HCT116 (cell line): ENCODE data around the gene ADAD2. TPM values are rescaled to one million over a fixed set of nuclear protein-coding genes. Genes with fewer than 3 reads are reported as not detected.

Experiments
- ATAC-seq: fragments of 200-7000 bp; cut with Tn5 transposase; 2 replicates; pipeline ENCODE4 v1.9.1; 2020; ENCODE audit warnings: mild to moderate bottlenecking, moderate library complexity
- BruUV-seq: library from RNA; stranded (reverse); fragments of 400-500 nt; replicated peaks from 2 replicates; lab custom pipeline; 2021; lab: Mats Ljungman, UMichigan
- CTCF ChIA-PET: fragments of 300-600 bp; sonication (Branson Sonifier 250); formaldehyde crosslinking; loops from one replicate; lab custom pipeline; 2021; ENCODE audit warnings: antibody characterized with exemption; lab: Charles Lee
- POLR2A ChIA-PET: fragments of 300-600, 350-600 bp; sonication (Branson Sonifier 250); formaldehyde crosslinking; loops from one replicate; lab custom pipeline; 2021; ENCODE audit warnings: antibody characterized with exemption; lab: Charles Lee
- RAD21 ChIA-PET, 2 experiments: fragments of 300-600 bp; sonication (Branson Sonifier 250); formaldehyde crosslinking; loops; one replicate each; lab custom pipeline; 2023; ENCODE audit warnings: low total read pairs in 2 of 2; ENCODE audit not compliant: uncharacterized antibody in 2 of 2, unreplicated experiment in 2 of 2, low non-redundant PET in 1 of 2; lab: Charles Lee
- DNase-seq: peaks from one replicate; pipeline ENCODE4 v3.0.0-alpha.2; 2010; ENCODE audit warnings: low read depth, low spot score
- H2AFZ ChIP-seq: fragments of 200-600 bp; shearing (Covaris generic), sonication (generic); 2 replicates; pipeline ENCODE4 v1.6.1; 2017; ENCODE audit warnings: low read depth, mixed run types, mixed read lengths, antibody characterized with exemption, low read length; ENCODE audit not compliant: poor library complexity, severe bottlenecking
- H3K27ac ChIP-seq: 2 replicates; pipeline ENCODE4 v1.5.1; 2012; ENCODE audit warnings: low read depth, low read length
- H3K27me3 ChIP-seq: fragments of 200-600 bp; sonication (generic); 2 replicates; pipeline ENCODE4 v1.6.1; 2016; ENCODE audit warnings: mixed run types, low read length, mixed read lengths; ENCODE audit not compliant: insufficient read depth
- H3K36me3 ChIP-seq, 2 experiments: fragments of 200-500 bp in 1 of 2; fragments of 200-600 bp in 1 of 2; sonication (Bioruptor generic) in 1 of 2; sonication (generic) in 1 of 2; 2 replicates each; pipeline versions ENCODE4 v1.5.1 to v1.6.1; 2014 to 2016; ENCODE audit warnings: low read length in 2 of 2, inconsistent platforms in 1 of 2, mixed read lengths in 1 of 2, mixed run types in 1 of 2; ENCODE audit not compliant: insufficient read depth in 2 of 2, control insufficient read depth in 1 of 2
- H3K4me1 ChIP-seq, 2 experiments: fragments of 200-600 bp in 1 of 2; sonication (generic) in 1 of 2; 2 replicates each; pipeline versions ENCODE4 v1.5.1 to v1.6.1; 2012 to 2017; ENCODE audit warnings: low read length in 2 of 2, inconsistent platforms in 1 of 2, mild to moderate bottlenecking in 1 of 2, mixed read lengths in 1 of 2, mixed run types in 1 of 2, moderate library complexity in 1 of 2; ENCODE audit not compliant: insufficient read depth in 2 of 2, control insufficient read depth in 1 of 2
- H3K4me2 ChIP-seq: fragments of 200-600 bp; sonication (generic); 2 replicates; pipeline ENCODE4 v1.6.1; 2017; ENCODE audit warnings: mixed run types, low read length, mixed read lengths
- H3K4me3 ChIP-seq, 2 experiments: fragments of 200-600 bp in 1 of 2; sonication (generic) in 1 of 2; replicated peaks in 1 of 2; 2 replicates each; pipeline ENCODE4 v1.5.1; 2011 to 2016; ENCODE audit warnings: low read length in 2 of 2, control low read depth in 1 of 2, low read depth in 1 of 2, mild to moderate bottlenecking in 1 of 2, mixed read lengths in 1 of 2, mixed run types in 1 of 2
- H3K79me2 ChIP-seq: fragments of 200-600 bp; sonication (generic); 2 replicates; pipeline ENCODE4 v1.6.1; 2017; ENCODE audit warnings: mild to moderate bottlenecking, mixed run types, low read length, moderate library complexity, mixed read lengths; ENCODE audit not compliant: insufficient read depth
- H3K9ac ChIP-seq: fragments of 200-600 bp; sonication (generic); 2 replicates; pipeline ENCODE4 v1.6.1; 2016; ENCODE audit warnings: low read length, mixed read lengths
- H3K9me2 ChIP-seq: fragments of 200-600 bp; sonication (generic), shearing (Covaris generic); 2 replicates; pipeline ENCODE4 v1.6.1; 2017; ENCODE audit warnings: mixed run types, mild to moderate bottlenecking, moderate library complexity; ENCODE audit not compliant: insufficient read depth
- H3K9me3 ChIP-seq, 2 experiments: fragments of 200-500 bp in 1 of 2; fragments of 200-600 bp in 1 of 2; sonication (Bioruptor generic) in 1 of 2; sonication (generic) in 1 of 2; 2 replicates each; pipeline ENCODE4 v1.6.1; 2014 to 2017; ENCODE audit warnings: low read length in 2 of 2, mixed read lengths in 2 of 2, inconsistent platforms in 1 of 2, low read depth in 1 of 2, mild to moderate bottlenecking in 1 of 2, mixed run types in 1 of 2, moderate library complexity in 1 of 2; ENCODE audit not compliant: control insufficient read depth in 1 of 2, insufficient read depth in 1 of 2
- H4K20me1 ChIP-seq: fragments of 200-600 bp; sonication (generic), shearing (Covaris generic); 2 replicates; pipeline ENCODE4 v1.6.1; 2017; ENCODE audit warnings: mixed run types, mild to moderate bottlenecking, moderate library complexity; ENCODE audit not compliant: insufficient read depth
- CBX3 ChIP-seq: IDR thresholded peaks from 2 replicates; pipeline ENCODE4 v1.6.1; 2012; ENCODE audit warnings: low read depth
- CEBPB ChIP-seq: IDR thresholded peaks from 2 replicates; pipeline ENCODE4 v1.6.1; 2012; ENCODE audit warnings: low read depth
- EZH2 ChIP-seq: fragments of 200-600 bp; sonication (generic); IDR thresholded peaks from 2 replicates; pipeline ENCODE4 v1.6.1; 2017; ENCODE audit warnings: antibody characterized with exemption, mixed run types
- EZH2phosphoT487 ChIP-seq: fragments of 200-600 bp; IDR thresholded peaks from 2 replicates; pipeline ENCODE4 v1.6.1; 2018; ENCODE audit warnings: antibody characterized with exemption, borderline replicate concordance
- FOSL1 ChIP-seq: IDR thresholded peaks from 2 replicates; pipeline ENCODE4 v1.6.1; 2012; ENCODE audit warnings: low read depth
- POLR2A ChIP-seq: IDR thresholded peaks from 2 replicates; pipeline ENCODE4 v1.7.0; 2011; ENCODE audit warnings: borderline replicate concordance; ENCODE audit not compliant: insufficient read depth, insufficient read length; ENCODE audit errors: extremely low read depth
- RAD21 ChIP-seq: IDR thresholded peaks from 2 replicates; pipeline ENCODE4 v1.6.1; 2012; ENCODE audit warnings: low read depth, mild to moderate bottlenecking
- SIN3A ChIP-seq: IDR thresholded peaks from 2 replicates; pipeline ENCODE4 v1.6.1; 2012; ENCODE audit warnings: low read depth
- SP1 ChIP-seq: IDR thresholded peaks from 2 replicates; pipeline ENCODE4 v1.6.1; 2012; ENCODE audit warnings: low read depth
- TCF7L2 ChIP-seq: IDR thresholded peaks from 2 replicates; pipeline ENCODE4 v1.7.0; 2011; ENCODE audit warnings: borderline replicate concordance, inconsistent platforms; ENCODE audit not compliant: insufficient read depth, insufficient read length; ENCODE audit errors: extremely low read depth
- intact Hi-C: fragments of 100-400 bp; cut with micrococcal nuclease; formaldehyde crosslinking; loops from 2 replicates; pipeline ENCODE4 v1.10.0; 2022
- total RNA-seq: library from RNA; stranded (reverse); gene quantifications from one replicate; pipeline ENCODE4 v1.2.1, GENCODE V29; 2021; ENCODE audit not compliant: unreplicated experiment
- TF ChIP-seq, protein P1 (sequence below): IDR thresholded peaks from 2 replicates; pipeline ENCODE4 v1.6.1; 2012
- TF ChIP-seq, protein P2 (sequence below), 3 experiments: fragments of 200-600 bp in 1 of 3; sonication (generic) in 1 of 3; IDR thresholded peaks in 2 of 3; conservative IDR thresholded peaks in 1 of 3; 2 replicates each; pipeline ENCODE4 v1.5.1; 2012 to 2017; ENCODE audit warnings: low read depth in 2 of 3, low read length in 2 of 3, antibody characterized with exemption in 1 of 3, borderline replicate concordance in 1 of 3, control low read depth in 1 of 3, mild to moderate bottlenecking in 1 of 3, mixed read lengths in 1 of 3, mixed run types in 1 of 3, moderate library complexity in 1 of 3; ENCODE audit not compliant: insufficient read depth in 1 of 3
- TF ChIP-seq, protein P3 (sequence below): IDR thresholded peaks from 2 replicates; pipeline ENCODE4 v1.6.1; 2012

Gene ADAD2
- total RNA-seq, 1 experiment from 2014 or later: not detected

DNA sequence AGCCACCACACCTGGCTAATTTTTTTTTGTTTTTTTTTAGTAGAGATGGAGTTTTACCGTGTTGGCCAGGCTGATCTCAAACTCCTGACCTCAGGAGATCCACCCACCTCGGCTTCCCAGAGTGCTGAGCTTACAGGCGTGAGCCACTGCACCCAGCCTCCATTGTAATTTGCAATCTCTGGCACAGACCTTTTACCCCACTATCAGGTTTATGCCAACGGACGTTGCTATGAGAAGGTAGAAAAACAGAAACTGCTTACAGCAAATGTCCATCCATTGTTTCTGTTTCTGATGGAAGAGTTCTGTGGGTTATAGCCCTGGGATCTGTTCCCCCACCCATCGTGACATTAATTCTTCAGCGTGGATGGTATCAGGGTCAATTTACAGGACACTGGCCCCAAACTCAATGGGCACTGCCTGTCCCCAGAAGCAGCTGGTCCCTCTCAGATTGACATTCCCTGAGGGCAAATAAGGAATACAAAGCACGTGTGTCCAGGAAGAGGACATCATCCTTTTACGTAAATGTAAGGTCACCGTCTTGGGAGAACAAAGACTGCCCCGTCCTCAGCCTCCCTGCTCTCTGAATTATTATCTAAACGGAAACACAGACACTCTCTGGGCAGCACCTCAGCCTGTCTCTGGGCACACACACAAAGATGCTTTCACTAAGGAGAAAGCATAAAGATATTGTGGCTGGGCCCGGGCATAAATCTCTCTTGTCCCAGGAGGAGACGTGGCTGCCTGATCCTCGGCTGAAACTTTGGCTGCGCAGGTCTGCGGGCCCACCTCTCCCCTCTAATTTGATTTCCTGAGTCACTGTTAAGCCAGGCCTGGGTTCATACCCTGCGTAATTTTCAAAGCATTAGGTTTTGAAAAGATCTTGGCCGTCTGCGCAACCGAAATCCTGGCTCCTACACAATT lies 43.6 kb downstream of the ADAD2 start:
- no peak for TF ChIP-seq EZH2phosphoT487
- TF ChIP-seq SIN3A: no peak
- TF ChIP-seq, protein P1, sequence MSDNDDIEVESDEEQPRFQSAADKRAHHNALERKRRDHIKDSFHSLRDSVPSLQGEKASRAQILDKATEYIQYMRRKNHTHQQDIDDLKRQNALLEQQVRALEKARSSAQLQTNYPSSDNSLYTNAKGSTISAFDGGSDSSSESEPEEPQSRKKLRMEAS: no peak
- TF ChIP-seq TCF7L2: no peak
- no peak for TF ChIP-seq POLR2A
- TF ChIP-seq CEBPB: no peak
- no peak for TF ChIP-seq EZH2
- TF ChIP-seq, protein P2, sequence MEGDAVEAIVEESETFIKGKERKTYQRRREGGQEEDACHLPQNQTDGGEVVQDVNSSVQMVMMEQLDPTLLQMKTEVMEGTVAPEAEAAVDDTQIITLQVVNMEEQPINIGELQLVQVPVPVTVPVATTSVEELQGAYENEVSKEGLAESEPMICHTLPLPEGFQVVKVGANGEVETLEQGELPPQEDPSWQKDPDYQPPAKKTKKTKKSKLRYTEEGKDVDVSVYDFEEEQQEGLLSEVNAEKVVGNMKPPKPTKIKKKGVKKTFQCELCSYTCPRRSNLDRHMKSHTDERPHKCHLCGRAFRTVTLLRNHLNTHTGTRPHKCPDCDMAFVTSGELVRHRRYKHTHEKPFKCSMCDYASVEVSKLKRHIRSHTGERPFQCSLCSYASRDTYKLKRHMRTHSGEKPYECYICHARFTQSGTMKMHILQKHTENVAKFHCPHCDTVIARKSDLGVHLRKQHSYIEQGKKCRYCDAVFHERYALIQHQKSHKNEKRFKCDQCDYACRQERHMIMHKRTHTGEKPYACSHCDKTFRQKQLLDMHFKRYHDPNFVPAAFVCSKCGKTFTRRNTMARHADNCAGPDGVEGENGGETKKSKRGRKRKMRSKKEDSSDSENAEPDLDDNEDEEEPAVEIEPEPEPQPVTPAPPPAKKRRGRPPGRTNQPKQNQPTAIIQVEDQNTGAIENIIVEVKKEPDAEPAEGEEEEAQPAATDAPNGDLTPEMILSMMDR (IDR thresholded peaks at IDR 0.05 in 2 of 3, conservative IDR thresholded peaks at IDR 0.05 in 1 of 3; ENCODE audit: borderline replicate concordance in 1 of 3, insufficient read depth in 1 of 3, low read depth in 2 of 3, low read length in 2 of 3): no peak
- no peak for TF ChIP-seq CBX3
- no peak for TF ChIP-seq SP1
- TF ChIP-seq, protein P3, sequence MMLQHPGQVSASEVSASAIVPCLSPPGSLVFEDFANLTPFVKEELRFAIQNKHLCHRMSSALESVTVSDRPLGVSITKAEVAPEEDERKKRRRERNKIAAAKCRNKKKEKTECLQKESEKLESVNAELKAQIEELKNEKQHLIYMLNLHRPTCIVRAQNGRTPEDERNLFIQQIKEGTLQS: no peak
- TF ChIP-seq FOSL1: no peak
- no peak for TF ChIP-seq RAD21
- Histone ChIP-seq H4K20me1 (no peaks in the 10 kb centered on the region), H3K27me3 (peaks cover 25% of the 10 kb centered on the region; the same call in 1 of the 2 replicates), H3K79me2 (no peaks in the 10 kb centered on the region), H3K9me3 (no peaks in the 10 kb centered on the region), H3K4me2 (no peak overlapping the region), H2AFZ (no peak overlapping the region), H3K27ac (no peak overlapping the region), H3K36me3 (no peaks in the 10 kb centered on the region), H3K9ac (no peak overlapping the region), H3K9me2 (no peaks in the 10 kb centered on the region), H3K4me3 (no peak overlapping the region), H3K4me1 (peaks cover under 1 to 3% of the 10 kb centered on the region in 2 experiments; a peak in 3 of 4 replicates)
- intact Hi-C loops: no loop called here
- ATAC-seq (no peak), DNase-seq (no peak)
- CTCF ChIA-PET: no interaction called here
- POLR2A ChIA-PET: no interaction called here
- RAD21 ChIA-PET: no interaction called here
- no TSS peak for BruUV-seq
